ENCODE measurements around the gene SCAF8.

Gene SCAF8

DNA sequence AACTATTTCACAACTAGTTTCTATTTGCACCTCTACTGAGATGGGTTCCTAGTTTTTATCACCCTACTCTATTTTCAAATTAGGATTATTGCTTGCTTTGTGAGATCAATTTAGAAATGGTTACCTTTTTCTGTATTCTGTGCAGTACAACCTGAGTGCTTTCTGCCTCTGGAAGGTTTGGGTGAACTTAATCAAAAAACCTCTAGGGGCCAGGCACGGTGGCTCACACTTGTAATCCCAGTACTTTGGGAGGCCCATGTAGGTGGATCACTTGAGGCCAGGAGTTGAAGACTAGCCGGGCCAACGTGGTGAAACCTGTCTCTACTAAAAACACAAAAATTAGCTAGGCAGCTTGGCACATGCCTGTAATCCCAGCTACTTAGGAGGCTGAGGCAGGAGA lies 63.3 kb downstream of the SCAF8 start (continued):
- TF ChIP-seq ZNF148 (tag by site-specific recombination; IDR thresholded peaks at IDR 0.05; ENCODE audit: borderline replicate concordance) (no peak), ZNF610 (tag by site-specific recombination; IDR thresholded peaks at IDR 0.05; ENCODE audit: borderline replicate concordance) (no peak), ZNF416 (tag by site-specific recombination; IDR thresholded peaks at IDR 0.05) (no peak), ZNF350 (tag by site-specific recombination; IDR thresholded peaks at IDR 0.05) (no peak)

GRCh38 chr6:154797857-154798256 lies 64.6 kb downstream of the SCAF8 start:
- TF ChIP-seq KLF7 (tag by site-specific recombination; IDR thresholded peaks at IDR 0.05; ENCODE audit: borderline replicate concordance), result no peak
- TF ChIP-seq KLF16 (tag by site-specific recombination; IDR thresholded peaks at IDR 0.05), result no peak
- TF ChIP-seq ZNF280C (tag by site-specific recombination; IDR thresholded peaks at IDR 0.05), result no peak
- peaks cover 33 to 46% of the 10 kb centered on the region in 2 experiments for H3K36me3 ChIP-seq (ENCODE audit: control insufficient read depth in 2 of 2, insufficient read depth in 1 of 2, low read length in 2 of 2)
- CTCF ChIA-PET, result interaction anchor here (1.0 to 3.2 kb wide), 2 partner anchors 8 to 122 kb away, joined by 3 to 13 read pairs; no protein-coding TSS in a partner anchor

GRCh38 chr6:154800338-154800737 lies 67.1 kb downstream of the SCAF8 start:
- Histone ChIP-seq H3K4me3 (ENCODE audit: low read depth, low read length) (no peak overlapping the region), H3K36me3 (ENCODE audit: control insufficient read depth in 2 of 2, insufficient read depth in 1 of 2, low read length in 2 of 2) (peaks cover 37 to 42% of the 10 kb centered on the region in 2 experiments), H3K9me3 (ENCODE audit: control insufficient read depth, insufficient read depth, low read depth, low read length) (no peaks in the 10 kb centered on the region), H3K27ac (ENCODE audit: extremely low read depth, low read depth, low read length) (no peak overlapping the region), H3K4me1 (ENCODE audit: control insufficient read depth, insufficient read depth, low read length) (no peaks in the 10 kb centered on the region)
- CTCF ChIA-PET, result no interaction called here
- POLR2A ChIA-PET, result interaction anchor here (0.6 kb wide), 1 partner anchor 489 kb away, joined by 3 read pairs; no protein-coding TSS in a partner anchor
- no peak for TF ChIP-seq REPIN1 (tag by site-specific recombination; IDR thresholded peaks at IDR 0.05; ENCODE audit: low read depth)
- no peak for TF ChIP-seq ZNF280C (tag by site-specific recombination; IDR thresholded peaks at IDR 0.05)
- no peak for TF ChIP-seq ZNF792 (tag by site-specific recombination; IDR thresholded peaks at IDR 0.05)
- TF ChIP-seq ZNF37A (tag by site-specific recombination; IDR thresholded peaks at IDR 0.05), result no peak
- no peak for TF ChIP-seq ZNF148 (tag by site-specific recombination; IDR thresholded peaks at IDR 0.05; ENCODE audit: borderline replicate concordance)
- no peak for TF ChIP-seq ZNF423 (tag by site-specific recombination; IDR thresholded peaks at IDR 0.05)
- TF ChIP-seq ZBTB21 (tag by site-specific recombination; IDR thresholded peaks at IDR 0.05), result no peak
- TF ChIP-seq ZBTB44 (tag by site-specific recombination; IDR thresholded peaks at IDR 0.05), result no peak

More at GRCh38 chr6:154797857-154798256, 64.6 kb downstream of the SCAF8 start:
- Histone ChIP-seq H3K9me3 (ENCODE audit: control insufficient read depth, insufficient read depth, low read depth, low read length) (no peaks in the 10 kb centered on the region), H3K27ac (ENCODE audit: extremely low read depth, low read depth, low read length) (no peak overlapping the region), H3K4me1 (ENCODE audit: control insufficient read depth, insufficient read depth, low read length) (no peaks in the 10 kb centered on the region), H3K4me3 (ENCODE audit: low read depth, low read length) (no peak overlapping the region)
- POLR2A ChIA-PET, result no interaction called here

Data from HEK293 (cell line).